ENCODE data around the gene BST2.

Gene BST2, protein sequence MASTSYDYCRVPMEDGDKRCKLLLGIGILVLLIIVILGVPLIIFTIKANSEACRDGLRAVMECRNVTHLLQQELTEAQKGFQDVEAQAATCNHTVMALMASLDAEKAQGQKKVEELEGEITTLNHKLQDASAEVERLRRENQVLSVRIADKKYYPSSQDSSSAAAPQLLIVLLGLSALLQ

DNA sequence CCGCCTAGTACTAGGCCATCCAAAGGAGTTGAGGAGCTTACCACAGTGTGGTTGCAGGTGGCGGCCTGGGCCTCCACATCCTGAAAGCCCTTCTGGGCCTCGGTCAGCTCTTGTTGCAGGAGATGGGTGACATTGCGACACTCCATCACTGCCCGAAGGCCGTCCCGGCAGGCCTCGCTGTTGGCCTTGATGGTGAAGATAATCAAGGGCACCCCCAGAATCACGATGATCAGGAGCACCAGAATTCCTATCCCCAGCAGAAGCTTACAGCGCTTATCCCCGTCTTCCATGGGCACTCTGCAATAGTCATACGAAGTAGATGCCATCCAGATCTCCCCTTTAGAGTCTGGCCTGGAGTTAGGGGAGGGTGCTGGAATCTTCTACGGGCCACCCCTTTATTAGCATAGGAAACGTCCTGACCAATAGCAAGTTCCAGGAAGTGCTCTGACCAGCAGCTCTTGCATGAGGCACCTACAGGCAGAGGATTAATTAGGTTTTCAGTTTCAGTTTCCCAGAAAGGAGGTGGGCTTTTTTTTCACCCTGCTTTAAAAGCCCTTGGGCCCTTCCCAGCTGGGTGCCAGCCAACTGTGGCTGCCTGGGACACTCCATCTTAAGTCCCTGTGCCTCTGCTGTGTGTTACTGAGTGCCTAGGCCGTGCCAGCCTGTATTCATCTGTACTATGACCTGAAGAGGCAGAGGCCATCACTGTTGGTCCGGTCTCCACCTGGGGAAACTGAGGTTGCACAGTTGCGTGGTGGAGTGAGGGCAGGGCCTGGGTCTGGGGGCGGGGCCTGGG lies at the start of gene BST2:
TSS of gene BST2 (minus strand) at position 381 of the 796 bp plus-strand sequence. CDS start at position 326, 55 bp downstream.
- DNase-seq (ENCODE audit: extremely low spot score, insufficient read length, low read depth) = peak; percentile 87
- peak; percentile 97 for FAIRE-seq

DNA sequence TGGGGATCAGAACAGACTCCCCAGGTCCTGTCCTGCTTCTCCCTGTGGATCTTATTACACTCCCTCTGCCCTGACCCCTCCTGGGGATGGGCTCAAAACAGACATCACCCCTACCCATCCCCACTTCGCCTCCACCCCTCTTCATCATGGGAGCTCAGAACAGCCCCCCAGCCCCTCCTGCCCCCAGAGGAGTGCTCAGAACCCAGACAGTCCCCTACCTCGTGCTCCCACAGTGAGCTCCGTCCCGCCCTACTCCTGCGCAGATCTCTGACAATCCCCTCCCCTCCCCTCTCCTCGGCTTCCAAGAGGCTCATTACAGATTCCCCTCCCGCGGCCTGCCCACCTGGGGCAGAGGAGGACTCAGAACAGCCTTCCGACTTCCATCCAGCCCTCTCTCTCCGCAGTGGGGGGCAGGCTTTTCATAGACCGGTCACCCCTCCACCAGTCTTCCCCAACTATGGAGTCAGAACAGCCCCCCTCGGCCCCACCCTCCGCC lies 49.2 kb upstream of the BST2 start:
- no peak for FAIRE-seq
- no peak for DNase-seq (ENCODE audit: extremely low spot score, insufficient read length, low read depth)

DNA sequence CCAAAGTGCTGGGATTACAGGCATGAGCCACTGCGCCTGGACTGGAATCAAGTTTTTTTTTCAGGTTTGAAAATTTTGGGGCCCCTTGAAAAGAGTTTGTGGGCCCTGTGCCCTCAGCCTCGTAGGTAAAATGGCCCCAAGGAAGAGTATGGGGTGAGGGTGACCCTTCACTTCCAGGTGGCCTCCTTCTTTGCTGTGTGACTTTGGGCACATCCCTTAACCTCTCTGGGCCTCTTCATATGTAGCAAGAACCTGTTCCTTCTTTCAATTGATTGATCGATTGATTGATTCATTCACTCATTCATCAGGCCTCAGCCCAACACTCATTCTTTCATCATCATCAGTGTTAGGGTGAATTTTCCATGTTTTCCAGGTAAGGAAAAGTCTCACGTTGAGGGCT lies 46.4 kb upstream of the BST2 start:
- no peak for FAIRE-seq
- DNase-seq (ENCODE audit: extremely low spot score, insufficient read length, low read depth) = no peak

GRCh38 chr19:17450264-17451075 lies 45.0 kb upstream of the BST2 start:
- FAIRE-seq = peak; percentile 77
- DNase-seq (ENCODE audit: extremely low spot score, insufficient read length, low read depth) = no peak

DNA sequence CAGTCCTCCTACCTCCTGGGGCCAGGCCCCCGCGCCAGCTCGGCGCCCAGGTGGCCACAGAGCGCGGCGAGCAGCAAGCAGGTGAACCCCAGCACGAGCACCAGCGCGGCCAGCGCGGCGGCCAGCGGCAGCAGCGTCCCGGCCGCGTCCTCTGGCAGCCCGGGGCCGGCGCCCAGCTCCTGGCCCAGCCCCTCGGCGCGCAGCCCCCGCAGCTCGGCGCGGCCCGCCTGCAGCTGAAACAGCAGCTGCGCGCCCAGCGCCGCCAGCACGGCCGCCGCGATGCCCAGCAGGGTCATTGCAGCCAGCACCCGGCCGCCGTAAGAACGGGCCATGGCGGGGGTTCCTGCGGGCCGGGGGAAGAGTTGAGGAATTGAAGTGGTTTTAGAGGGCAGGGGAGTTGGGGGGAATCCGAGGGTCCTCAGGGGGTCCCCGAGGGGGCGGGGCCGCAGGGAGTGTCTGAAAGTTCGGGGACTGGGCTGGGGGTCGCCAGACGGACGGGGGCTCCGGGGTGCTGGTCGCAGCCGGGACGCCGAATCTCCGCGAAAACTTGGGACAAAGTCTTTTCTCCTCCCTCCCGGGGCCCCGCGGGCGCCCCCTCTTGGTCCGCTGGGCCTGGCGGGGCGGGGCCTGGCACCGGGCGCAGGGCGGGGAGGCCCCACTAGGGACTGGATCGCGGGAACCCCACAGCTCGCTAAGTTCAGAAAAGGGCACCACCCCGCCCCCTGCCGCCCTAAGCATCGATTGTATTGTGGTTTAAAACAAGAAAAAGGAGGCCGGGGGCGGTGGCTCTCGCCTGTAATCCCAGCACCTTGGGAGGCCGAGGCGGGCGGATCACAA lies 42.9 kb upstream of the BST2 start, which contains the start of gene TMEM221:
TSS of gene TMEM221 (minus strand) at position 538 of the 837 bp plus-strand sequence. CDS start at position 332, 206 bp downstream.
- FAIRE-seq = no peak
- DNase-seq (ENCODE audit: extremely low spot score, insufficient read length, low read depth) = no peak

DNA sequence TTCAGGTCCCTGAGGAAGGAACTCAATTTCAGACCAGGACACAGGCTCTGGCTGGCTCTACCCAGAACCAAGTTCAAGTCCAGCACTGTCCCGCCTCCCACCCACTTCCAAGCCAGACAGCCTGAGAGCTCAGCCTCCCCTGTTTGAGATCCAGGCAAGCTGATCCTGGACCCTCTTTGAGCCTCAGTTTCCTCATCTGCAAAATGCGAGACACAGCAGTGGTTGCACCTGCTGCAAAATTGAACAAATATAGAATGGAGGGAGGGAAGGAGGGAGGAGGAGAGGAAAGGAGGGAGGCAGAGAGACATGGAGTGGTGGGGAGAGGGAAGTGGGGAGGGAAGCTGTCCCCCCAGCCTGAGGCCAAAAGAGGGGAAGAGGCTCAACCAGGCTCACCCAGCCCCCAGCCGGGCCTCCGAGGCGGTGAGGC lies 42.3 kb upstream of the BST2 start:
- FAIRE-seq (no peak), DNase-seq (ENCODE audit: extremely low spot score, insufficient read length, low read depth) (no peak)

GRCh38 chr19:17445526-17446165 lies 40.2 kb upstream of the BST2 start:
- no peak for FAIRE-seq

GRCh38 chr19:17441241-17442021 lies 36.0 kb upstream of the BST2 start:
- DNase-seq (ENCODE audit: extremely low spot score, insufficient read length, low read depth) (no peak), FAIRE-seq (no peak)

More at GRCh38 chr19:17445526-17446165, 40.2 kb upstream of the BST2 start:
- no peak for DNase-seq (ENCODE audit: extremely low spot score, insufficient read length, low read depth)

DNA sequence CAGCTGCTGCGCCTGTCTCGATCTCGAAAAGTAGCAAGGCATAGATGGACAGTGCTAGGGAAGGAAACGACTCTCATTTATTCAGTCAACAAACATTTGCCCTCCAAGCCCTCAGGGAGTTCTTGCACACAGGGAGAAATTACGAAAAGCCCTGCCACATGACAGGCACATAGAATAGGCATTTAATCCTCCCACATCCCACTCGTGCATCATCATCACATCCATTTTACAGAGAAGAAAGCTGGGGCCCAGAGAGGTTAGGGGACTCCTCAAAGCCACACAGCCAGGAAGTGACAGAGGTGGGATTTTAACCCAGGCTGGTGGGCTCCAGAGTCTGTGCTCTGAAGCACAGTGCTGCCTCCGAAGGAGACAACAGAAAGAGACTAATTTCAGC lies 31.4 kb upstream of the BST2 start:
- no peak for DNase-seq (ENCODE audit: extremely low spot score, insufficient read length, low read depth)
- no peak for FAIRE-seq

DNA sequence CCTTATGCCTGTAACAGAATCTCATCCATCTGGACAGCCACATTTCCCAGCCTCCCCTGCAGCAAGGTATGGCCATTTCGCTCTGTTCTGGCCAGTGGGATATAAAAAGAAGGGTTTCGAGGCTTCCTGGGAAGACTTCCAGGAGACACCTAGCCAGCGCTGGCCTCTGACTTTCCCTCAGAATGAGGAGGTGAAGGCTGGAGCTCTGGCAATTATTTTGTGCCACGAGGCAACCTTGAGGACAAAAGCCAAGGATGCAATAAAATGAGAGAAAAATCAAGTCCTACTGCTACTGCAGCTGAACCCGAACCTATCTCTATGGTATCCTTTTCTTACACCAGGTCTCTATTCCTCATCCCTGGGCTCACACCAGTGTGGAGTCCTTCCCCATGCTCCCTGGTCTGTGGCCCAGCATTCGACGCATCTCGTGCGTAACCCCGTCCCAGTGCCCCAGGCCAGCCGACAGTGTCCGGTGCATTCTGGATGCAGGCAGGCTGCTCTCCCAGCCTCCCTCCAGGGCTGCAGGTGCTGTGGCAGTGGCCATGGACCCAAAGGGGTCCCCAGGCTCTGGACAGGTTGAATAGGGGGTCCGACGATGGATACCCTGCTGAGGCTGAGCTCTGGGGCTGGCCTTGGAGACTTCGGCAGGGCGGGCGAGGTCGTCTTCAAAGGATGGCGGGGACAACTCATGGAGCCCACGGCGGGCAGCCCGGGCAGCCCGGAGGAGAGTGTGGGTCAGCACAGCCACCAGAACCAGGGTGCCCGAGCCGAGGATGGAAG lies 30.9 kb upstream of the BST2 start:
- no peak for DNase-seq (ENCODE audit: extremely low spot score, insufficient read length, low read depth)
- no peak for FAIRE-seq

DNA sequence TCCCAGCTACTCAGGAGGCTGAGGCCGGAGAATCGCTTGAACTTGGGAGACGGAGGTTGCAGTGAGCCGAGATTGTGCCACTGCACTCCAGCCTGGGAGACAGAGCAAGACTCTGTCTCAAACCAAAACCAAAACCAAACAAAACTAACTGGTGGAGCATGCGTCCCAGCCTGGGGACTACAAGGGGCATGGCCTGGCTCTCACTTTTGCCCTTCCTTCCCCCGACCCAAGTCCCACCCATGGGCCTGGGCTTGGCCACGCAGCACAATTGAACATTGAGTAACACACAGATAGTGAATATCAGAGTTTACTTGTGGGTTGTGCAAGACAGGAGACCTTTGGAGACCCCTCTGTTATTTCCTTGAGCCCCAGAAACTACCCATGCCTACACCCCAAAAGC lies 29.8 kb upstream of the BST2 start:
- FAIRE-seq (no peak), DNase-seq (ENCODE audit: extremely low spot score, insufficient read length, low read depth) (no peak)

- FAIRE-seq = no peak
- DNase-seq (ENCODE audit: extremely low spot score, insufficient read length, low read depth) = no peak
These were observed 26.0 kb upstream of the BST2 start for GRCh38 chr19:17431417-17431816.

GRCh38 chr19:17429641-17430113 lies 24.2 kb upstream of the BST2 start:
- no peak for FAIRE-seq
- no peak for DNase-seq (ENCODE audit: extremely low spot score, insufficient read length, low read depth)

- peak; percentile 38 for FAIRE-seq
These were observed 19.4 kb upstream of the BST2 start for GRCh38 chr19:17424743-17425365.

DNA sequence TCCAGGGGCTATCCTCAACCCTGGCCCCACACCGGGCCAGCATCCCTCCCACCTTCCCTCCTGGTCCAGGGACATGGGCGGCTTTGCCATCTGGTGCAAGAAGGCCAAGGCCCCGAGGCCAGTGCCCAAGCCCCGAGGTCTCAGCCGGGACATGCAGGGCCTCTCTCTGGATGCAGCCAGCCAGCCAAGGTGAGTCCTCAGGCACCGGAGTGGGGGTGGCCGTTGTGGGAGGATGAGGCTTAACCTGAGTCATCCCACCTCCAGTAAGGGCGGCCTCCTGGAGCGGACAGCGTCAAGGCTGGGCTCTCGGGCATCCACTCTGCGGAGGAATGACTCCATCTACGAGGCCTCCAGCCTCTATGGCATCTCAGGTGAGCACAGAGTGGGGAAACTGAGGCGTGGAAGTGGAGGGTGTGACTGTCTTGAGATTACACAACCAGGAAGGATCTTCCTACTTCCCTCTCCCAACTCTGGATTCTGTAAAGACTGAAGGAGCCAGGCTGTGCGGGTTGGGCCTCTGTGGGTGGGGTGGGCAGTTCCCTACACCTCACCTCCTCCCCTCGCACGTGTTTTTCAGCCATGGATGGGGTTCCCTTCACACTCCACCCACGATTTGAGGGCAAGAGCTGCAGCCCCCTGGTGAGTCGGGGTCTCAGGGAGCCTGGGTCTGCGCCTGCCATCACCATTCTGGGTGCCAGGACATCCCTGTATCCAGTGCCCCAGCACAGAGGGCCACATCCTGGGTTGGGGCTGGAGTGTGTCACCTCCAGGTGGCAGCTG lies 18.2 kb upstream of the BST2 start:
- DNase-seq (ENCODE audit: extremely low spot score, insufficient read length, low read depth) = no peak
- FAIRE-seq = no peak

More at GRCh38 chr19:17424743-17425365, 19.4 kb upstream of the BST2 start:
- no peak for DNase-seq (ENCODE audit: extremely low spot score, insufficient read length, low read depth)

GRCh38 chr19:17421942-17422341 lies 16.5 kb upstream of the BST2 start:
- no peak for FAIRE-seq
- no peak for DNase-seq (ENCODE audit: extremely low spot score, insufficient read length, low read depth)
